ENCODE data around the gene UNC93B1.

The UNC93B1 gene, protein sequence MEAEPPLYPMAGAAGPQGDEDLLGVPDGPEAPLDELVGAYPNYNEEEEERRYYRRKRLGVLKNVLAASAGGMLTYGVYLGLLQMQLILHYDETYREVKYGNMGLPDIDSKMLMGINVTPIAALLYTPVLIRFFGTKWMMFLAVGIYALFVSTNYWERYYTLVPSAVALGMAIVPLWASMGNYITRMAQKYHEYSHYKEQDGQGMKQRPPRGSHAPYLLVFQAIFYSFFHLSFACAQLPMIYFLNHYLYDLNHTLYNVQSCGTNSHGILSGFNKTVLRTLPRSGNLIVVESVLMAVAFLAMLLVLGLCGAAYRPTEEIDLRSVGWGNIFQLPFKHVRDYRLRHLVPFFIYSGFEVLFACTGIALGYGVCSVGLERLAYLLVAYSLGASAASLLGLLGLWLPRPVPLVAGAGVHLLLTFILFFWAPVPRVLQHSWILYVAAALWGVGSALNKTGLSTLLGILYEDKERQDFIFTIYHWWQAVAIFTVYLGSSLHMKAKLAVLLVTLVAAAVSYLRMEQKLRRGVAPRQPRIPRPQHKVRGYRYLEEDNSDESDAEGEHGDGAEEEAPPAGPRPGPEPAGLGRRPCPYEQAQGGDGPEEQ

DNA sequence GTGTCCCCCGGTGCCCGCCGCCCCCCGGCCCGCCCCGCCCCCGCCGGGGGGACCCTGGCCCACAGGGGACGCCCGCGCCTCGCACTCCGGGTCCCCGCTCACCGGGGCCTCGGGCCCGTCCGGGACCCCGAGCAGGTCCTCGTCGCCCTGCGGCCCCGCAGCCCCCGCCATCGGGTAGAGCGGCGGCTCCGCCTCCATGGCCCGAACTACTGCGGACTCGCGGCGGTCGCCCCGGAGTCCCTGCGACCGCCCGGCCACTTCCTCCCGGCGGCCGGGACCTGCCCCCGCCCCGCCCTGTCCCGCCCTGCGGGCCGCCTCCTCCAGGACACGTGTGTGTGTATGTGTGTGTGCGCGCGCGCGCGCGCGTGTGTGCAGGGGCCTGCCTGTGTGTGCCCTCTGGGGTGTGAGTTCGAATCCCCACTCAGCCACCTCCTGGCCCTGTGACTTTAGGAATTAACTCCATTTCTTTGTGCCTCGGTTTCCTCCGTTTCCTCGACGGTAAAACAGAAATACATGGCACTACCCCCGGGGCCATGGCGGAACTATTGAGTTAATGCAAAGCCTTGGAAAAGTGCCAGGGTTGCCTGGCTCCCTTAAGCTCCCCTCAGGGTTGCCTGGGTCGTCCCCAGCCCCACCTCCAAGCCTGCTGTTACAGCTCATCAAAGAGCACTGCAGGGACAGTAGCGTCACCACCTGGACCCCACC lies at the start of gene UNC93B1:
TSS of gene UNC93B1 (minus strand) at position 252 of the 705 bp plus-strand sequence. CDS start at position 198, 54 bp downstream.
- DNase-seq = peak; percentile 50

DNA sequence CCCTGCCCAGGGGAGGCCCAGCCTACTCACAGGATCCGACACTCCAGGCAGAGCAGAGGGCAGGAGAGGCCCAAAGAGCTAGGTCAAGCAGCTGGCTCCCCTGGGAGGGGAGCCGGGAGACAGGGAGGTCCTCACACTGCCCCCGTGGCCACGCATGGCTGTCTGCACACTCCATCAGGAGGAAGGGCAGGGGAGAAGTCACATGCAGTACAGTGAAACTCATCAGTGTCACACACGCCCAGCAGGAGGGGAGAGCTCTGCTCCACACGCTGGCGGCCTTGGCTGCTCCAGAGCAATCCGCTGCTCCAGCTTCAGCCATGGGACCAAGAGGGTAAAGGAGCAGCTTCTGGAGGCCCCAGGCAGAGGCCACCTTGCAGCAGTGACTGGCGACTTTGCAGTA lies 49.2 kb upstream of the UNC93B1 start:
- DNase-seq = no peak

DNA sequence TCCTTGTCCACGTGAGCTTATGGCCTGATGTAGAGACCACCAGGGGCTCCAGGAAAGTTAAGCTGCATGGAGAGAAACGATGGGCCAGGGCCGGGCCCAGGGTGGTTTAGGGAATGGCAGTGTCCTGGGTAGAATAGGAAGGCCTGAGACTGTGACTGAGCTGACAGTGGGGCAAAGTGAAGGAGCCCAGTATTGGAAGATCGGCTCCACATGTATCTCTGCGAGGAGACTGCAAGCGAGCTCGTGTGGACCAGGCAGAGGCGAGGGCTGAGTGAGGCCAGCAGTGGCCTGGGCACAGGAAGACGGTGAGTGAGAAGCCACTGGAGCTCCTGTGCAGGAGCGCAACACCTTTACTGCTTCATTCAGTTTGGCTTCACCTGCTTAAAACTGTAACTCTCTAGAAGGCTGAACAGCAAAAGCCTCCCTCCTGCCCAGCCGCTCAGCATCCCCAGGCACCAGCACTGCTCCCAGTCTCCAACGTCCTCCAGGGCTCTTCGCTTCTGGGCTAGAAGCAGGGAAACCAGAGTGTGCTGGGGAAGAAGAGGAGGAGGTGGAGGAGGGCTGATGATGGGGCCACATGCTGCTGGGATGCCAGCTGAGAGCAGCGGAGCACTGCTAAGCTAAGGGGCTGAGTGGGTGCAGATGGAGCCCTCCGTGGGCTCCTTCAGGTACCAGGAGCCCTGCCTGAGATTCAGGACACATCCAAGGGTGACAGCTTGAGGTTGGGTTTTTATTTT lies 48.4 kb upstream of the UNC93B1 start:
- no peak for DNase-seq

DNA sequence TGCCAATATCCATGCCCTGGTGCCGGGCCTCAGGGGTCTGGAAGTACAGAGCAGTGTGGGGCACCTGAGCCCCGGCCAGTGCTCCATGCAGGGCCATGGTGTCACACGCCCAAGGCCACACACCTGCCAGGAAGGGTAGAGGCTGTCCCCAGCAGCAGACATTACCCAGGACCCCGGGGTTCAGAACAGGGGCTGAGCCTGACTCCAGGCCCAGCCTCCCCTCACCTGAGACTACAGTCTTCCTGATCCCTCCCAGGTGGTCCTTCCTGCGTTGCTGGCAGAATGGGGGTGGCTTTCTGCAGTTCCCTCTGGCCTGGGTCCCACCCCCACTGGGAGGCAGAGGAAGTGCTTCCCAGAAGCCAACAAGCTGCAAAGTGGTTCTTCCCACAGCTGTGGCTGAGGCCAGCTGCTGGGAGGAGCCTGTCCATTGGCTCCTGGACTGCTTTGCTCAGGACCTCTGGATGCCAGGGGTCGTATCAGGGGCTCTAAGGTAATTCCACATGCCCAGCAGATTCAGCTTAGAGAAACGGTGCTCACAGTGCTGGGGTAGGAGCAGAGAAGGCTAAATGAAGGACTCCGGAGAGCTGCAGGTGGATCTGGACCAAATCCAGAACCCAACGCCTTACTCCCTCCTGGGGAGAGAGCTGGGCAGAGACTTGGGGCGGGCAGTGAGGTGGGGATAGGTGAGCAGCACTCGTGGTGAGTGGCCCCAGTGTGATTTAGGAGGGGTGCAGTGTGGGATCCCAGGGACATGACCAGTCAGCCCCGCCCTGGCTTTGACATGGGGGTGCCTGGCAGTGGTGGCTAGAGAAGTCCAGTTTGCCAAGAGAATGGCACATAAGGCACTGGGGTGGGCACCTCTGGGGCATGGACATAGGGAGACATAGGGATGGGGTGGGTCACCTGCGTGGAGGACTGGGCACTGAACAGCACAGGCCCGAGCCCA lies 47.6 kb upstream of the UNC93B1 start:
- no peak for DNase-seq

DNA sequence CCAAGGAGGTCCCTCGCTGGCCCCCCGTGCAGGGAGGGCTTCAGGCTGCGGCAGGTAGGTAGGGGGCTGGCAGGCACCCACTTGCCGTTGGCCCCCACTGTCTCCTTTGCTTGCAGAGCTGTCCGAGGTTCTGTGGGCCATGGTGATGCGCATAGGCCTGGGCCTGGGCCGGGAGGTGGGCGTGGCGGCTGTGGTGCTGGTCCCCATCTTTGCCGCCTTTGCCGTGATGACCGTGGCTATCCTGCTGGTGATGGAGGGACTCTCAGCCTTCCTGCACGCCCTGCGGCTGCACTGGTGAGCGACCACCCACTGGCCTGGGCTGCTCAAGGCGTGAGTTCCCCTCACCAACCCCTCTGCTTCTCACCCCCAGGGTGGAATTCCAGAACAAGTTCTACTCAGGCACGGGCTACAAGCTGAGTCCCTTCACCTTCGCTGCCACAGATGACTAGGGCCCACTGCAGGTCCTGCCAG lies 46.5 kb upstream of the UNC93B1 start:
- DNase-seq = no peak

DNA sequence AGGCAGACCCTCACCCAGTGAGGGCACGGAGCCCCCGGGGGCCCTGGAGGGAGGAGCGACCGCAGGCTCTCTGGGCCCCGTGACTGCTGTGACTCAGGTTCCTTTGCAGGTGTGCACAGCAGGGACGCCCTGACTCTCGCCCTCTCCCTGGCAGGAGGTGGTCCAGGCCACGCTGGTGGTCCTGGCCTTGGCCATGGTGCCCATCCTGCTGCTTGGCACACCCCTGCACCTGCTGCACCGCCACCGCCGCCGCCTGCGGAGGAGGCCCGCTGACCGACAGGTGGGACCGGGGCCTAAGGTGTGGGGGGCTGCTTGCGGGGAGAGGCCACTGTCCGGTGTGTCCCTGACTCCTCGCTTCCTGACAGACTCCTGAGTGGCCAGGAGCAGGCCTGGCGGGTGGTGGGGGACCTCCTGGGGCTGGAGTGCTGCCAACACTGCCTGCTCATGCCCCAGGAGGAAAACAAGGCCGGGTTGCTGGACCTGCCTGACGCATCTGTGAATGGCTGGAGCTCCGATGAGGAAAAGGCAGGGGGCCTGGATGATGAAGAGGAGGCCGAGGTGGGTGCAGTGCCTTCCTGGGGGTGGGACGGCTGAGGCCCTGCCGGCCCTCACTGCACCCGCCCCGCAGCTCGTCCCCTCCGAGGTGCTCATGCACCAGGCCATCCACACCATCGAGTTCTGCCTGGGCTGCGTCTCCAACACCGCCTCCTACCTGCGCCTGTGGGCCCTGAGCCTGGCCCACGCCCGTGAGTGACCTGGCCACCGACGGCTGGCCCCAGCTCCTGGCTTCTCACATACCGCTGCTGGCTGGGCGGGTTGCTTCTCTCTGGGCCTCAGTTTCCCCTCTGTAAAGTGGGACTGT lies 45.8 kb upstream of the UNC93B1 start:
- DNase-seq = no peak

DNA sequence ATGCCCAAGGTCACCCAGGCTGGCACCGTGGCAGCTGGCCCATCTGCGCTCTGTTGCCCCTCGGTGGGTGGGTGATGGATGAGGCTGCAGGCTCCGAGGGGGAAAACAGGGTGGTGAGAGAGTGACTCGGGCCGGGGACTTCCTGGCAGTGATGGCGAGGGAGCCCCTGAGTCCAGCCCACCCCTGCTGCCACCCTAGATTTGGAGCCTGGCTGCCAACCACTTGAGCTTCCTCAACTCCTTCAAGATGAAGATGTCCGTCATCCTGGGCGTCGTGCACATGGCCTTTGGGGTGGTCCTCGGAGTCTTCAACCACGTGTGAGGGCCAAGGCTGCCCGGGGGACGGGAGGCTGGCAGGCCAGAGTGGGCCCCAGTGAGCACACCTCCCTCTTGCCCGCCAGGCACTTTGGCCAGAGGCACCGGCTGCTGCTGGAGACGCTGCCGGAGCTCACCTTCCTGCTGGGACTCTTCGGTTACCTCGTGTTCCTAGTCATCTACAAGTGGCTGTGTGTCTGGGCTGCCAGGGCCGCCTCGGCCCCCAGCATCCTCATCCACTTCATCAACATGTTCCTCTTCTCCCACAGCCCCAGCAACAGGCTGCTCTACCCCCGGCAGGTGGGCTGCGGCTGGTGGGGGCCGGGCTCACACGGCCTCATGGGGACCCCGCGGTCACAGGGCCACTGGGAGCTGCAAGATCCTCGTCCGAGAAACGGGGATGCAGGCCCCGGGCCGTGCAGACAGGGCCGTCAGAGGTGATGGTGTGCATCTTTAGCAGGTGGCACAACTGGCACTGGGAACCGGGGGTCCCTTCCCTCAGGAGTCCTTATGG lies 45.0 kb upstream of the UNC93B1 start:
- no peak for DNase-seq

DNA sequence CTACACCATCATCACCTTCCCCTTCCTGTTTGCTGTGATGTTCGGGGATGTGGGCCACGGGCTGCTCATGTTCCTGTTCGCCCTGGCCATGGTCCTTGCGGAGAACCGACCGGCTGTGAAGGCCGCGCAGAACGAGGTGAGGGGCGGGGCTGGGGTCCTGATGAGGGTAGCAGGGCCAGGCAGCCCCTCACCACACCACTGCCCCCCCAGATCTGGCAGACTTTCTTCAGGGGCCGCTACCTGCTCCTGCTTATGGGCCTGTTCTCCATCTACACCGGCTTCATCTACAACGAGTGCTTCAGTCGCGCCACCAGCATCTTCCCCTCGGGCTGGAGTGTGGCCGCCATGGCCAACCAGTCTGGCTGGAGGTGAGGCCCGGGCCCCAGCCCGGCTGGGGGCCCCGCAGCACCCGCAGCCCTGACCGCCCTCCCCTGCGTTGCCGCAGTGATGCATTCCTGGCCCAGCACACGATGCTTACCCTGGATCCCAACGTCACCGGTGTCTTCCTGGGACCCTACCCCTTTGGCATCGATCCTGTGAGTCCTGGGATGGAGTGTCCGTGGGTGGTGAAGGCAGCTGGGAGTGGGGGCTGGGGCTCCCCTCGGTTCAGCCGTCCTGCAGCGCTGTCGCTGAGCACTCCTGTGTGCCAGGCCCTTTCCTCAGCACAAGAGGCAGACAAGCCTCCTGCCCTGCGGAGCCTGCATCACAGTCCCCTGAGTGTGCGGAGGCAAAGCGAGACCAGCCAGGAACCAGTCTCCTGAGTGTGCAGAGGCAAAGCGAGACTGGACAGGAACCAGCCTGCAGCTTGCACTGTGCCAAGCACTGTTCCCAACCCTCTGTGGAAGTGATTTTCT lies 43.8 kb upstream of the UNC93B1 start:
- DNase-seq = no peak

DNA sequence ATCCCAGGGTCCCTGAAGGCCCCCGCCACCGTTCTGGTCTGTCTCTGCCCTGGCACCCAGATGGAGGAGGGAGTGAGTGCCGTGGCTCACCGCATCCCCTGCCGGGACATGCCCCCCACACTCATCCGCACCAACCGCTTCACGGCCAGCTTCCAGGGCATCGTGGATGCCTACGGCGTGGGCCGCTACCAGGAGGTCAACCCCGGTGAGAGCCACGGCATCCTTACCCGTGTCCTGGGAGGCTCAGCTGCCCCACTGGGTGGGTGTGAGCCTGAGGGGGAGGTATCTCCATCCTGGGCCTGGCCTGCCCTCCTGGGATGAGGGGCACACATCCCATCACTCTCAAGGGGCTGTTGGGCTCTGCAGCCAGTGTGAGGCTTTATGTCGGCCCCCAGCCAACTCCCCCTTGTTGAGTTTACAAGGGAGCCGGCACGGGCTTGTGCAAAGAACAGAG lies 41.0 kb upstream of the UNC93B1 start:
- no peak for DNase-seq

DNA sequence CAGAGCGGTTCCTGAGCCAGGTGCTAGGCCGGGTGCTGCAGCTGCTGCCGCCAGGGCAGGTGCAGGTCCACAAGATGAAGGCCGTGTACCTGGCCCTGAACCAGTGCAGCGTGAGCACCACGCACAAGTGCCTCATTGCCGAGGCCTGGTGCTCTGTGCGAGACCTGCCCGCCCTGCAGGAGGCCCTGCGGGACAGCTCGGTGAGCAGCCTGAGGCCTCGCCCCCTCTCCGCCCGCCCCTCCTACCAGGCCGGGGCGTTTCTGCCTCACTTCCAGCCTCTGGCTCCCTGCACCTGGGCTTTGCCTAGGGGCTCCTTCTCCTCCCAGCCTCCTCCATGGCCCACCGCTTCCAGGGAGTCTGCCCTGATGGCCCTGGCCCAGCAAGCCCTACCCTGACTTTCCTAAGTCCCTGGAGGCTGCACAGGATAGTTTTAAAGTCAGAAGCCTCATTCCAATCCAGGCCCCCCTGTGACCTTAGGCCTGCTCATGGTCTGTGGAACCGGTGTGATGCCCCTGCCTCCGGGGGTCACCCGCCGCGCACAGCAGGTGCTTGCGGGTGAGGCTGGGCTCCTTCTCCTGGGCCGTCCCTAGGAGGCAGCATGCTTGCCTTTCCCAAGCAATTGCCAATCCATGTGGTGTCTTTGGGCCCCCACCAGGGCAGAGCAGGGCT lies 40.4 kb upstream of the UNC93B1 start:
- DNase-seq = no peak

DNA sequence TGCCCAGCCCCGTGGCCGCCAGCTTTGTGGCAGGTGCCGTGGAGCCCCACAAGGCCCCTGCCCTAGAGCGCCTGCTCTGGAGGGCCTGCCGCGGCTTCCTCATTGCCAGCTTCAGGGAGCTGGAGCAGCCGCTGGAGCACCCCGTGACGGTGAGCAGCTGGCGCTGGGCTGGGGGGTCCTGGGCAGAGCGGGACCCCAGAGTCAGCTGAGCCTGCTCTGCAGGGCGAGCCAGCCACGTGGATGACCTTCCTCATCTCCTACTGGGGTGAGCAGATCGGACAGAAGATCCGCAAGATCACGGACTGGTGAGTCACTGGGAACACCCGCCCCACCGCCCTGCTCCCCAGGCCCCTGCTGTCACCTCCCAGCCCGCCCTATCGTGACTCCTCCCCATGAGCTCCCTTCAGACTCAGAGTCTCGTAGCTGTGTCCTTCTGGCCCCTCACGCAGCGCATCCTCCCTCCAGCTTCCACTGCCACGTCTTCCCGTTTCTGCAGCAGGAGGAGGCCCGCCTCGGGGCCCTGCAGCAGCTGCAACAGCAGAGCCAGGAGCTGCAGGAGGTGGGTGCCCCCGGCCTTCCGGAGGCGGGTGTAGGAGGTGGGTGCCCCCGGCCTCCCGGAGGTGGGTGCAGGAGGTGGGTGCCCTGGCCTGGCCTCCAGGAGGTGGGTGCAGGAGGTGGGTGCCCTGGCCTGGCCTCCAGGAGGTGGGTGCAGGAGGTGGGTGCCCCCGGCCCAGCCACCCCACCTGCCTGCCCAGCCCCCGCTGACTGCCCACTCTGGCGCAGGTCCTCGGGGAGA lies 39.6 kb upstream of the UNC93B1 start:
- DNase-seq = no peak

DNA sequence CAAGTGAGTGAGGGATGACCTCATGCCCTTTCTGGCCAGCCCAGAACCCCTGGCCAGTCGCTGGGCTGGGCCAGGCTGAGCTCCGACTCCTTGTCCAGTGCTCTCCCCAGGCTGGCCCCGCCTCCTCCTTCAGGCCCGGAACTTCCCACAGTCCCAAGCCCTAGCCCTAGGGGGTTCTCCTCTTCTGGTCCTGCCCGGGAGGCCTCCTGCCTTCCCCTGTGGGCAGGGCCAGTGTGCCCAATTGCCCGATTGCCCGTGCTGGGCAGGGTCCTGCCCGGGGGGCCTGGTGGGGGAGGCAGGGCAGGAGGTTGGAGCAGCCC lies 39.1 kb upstream of the UNC93B1 start:
- DNase-seq = no peak

DNA sequence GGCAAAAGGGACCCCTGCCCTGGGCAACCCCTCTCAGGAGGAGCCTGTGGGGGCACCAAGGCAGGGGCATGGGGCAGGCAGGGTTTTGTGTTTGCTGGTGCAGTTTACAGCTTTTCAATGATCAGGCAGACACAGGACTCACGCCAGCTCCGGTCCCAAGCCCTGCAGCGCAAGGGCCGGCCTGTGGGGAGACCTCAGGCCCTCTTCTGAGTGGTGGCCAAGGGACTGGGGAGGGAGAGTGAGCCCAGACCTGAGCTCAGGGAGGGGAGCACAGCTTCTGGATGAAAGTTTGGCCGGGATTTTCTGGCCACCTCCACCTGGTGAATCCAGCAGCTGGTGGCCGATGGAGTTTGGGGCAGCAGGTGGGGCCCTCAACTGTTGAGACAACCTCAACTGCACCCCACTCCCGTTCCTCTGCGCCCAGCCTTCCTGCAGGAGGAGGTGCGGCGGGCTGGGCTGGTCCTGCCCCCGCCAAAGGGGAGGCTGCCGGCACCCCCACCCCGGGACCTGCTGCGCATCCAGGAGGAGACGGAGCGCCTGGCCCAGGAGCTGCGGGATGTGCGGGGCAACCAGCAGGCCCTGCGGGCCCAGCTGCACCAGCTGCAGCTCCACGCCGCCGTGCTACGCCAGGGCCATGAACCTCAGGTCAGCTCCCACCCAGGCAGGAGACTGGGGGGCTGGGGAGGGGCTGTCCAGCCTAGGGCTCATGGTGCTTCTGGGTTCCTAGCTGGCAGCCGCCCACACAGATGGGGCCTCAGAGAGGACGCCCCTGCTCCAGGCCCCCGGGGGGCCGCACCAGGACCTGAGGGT lies 38.5 kb upstream of the UNC93B1 start:
- DNase-seq = no peak

DNA sequence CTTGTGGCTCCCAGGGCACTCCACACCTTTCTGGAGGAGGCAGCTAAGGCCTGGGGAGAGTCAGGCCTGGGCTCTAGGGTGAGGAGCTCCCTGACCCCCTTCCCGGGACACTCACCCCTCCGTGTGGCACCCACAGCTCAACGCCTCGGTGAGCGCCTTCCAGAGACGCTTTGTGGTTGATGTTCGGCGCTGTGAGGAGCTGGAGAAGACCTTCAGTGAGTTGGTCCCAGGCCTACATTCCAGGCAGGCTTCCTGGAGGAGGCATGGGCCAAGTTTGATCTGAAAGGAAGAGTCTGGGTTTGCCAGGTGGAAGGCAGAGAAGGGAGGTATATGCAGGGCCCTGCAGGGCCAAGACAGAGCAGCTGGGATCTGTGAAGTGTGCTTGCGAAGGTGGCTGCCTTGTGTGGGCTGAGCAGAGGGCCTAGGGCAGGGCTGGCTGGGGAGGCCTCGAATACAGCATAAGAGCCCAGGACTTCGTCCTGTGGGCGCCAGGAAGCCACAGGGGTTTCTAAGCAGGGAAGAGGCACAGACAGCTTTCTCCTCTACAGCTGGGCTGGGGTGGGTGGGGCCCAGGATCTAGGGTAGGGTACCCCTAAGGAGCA lies 37.8 kb upstream of the UNC93B1 start:
- no peak for DNase-seq

DNA sequence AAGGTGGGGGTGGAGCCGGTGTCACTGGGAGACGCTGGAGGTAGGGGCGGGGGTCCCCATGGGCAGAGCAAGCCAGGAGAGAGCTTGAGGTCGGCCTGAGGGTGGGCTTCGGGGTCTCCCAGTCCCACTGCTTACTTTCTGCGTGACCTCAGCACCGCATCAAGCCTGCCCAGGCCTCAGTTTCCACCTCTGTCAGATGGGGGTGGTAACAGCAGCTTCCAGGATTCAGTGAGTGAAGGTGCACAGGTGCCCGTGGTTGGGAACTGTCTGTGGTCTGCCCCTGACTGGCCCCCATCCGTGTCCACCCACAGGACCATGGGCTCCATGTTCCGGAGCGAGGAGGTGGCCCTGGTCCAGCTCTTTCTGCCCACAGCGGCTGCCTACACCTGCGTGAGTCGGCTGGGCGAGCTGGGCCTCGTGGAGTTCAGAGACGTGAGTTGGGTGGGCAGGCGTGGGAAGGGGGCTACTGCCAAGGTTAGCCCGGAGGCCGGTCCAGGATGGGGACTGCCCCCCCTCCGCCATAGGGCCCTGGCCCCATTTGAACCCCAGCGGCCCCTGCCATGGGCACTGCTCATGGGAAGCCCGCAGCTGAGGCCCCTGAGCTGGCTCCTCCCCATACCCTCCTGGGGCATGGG lies 37.2 kb upstream of the UNC93B1 start:
- DNase-seq = no peak

Measured in DMS79 treated with DMSO at 0.1 percent for 48 hours (cell line).